GM12892 (cell line): ENCODE measurements around the gene ABHD14A.

Source experiments
- POLR2A ChIP-seq: IDR thresholded peaks from 2 replicates; pipeline ENCODE4 v1.6.1; 2011; ENCODE audit warnings: low read depth, low read length, control low read depth
- POLR2AphosphoS5 ChIP-seq: IDR thresholded peaks from 2 replicates; pipeline ENCODE4 v1.6.1; 2011; ENCODE audit warnings: low read depth, low read length, control low read depth
- TAF1 ChIP-seq: IDR thresholded peaks from 2 replicates; pipeline ENCODE4 v1.6.1; 2011; ENCODE audit warnings: low read depth, mild to moderate bottlenecking, control low read depth, low read length, borderline replicate concordance

DNA sequence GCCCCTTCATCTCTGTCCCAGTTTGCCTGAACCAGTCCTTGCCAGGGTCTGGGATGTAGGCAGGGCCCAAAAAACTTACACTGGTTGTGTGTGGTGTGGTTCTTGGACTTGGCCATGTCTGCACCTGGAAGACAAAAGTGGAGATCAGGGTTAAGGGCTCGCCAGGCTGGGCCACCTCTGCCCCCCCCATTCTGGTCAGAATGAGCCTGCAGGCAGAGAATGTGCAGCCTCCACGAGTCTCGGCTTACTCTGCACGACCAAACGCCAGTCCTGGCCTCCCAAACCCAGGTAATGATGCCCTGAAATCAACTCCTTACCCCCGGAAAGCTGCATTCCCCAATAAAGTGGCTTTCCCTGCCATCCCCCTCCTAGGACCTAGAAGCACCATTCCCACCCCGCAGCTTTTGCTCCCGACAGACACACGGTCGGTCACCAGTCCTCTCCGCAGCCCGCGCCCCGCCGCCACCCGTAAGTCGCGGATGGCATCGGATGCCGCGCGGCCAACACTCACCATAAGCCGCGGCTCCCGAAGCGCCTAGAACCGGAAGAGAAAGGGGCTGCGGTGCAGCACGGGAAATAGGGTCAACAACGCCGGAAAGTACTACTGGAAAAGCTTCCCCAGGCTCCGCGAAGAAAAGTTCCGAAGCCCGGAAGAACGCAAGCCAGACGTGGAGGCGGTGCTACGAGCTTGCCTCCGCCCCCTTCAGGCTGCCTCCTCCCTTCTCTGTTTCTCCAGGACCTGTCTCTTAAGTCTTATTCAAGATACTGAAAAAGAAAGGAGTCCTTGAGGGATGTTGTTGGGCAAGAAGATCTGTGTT lies 20.7 kb downstream of the ABHD14A start, which contains the start of gene RPL29:
- TF ChIP-seq POLR2A (peak; percentile 99), POLR2AphosphoS5 (peak; percentile 98), TAF1 (peak; percentile 100)
